GM19043 (cell line): ENCODE data around the gene DERL2.

Experiments
- ATAC-seq: cut with Tn5 transposase; IDR thresholded peaks from one replicate; pipeline ENCODE4 v1.9.1; 2021; ENCODE audit warnings: low read depth; ENCODE audit not compliant: unreplicated experiment

DERL2 gene

DNA sequence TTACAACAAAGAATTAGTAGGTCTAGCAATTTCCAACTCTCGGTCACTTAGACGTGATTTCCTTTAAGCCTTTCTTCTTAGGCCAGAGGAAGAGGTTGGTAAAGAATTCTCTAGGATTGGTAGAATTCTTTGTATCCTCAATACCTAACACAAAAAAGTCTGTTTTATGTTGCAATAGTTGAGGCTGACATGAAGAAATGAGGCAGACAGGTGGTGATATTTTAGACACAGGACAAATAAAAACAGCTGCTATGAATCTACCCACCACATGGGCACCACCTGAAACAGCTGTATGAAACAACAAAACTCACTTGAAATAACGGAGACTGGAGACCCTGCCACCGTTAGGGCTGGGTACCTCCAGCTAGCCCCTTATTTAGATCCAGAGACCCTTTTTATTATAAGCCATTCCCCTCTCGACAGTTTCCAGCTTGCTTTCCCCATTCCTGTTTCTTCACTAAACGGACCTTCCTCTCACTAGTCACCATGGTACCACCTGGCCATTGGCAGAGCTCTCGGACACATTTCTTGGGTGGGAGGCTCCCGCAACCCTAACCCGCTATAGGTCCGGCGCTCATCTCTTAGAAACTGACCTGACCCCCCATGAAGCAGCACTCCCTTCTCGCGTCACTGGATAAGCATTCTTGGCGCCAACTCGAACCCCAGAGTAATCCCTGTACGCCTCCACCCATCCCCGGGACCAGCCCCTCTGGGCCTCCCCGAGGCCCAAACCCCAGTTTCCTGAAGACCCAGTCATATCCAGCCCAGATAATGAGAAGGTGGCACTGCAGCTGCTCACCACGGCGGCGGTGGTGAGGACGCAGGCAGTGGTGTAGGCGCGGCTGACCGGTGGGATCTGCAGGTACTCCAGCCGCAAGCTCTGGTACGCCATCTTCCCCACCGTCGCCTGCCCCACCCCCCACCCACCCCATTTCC is at the start of gene DERL2:
DERL2 (minus strand) TSS at position 909 of the 936 bp plus-strand sequence; CDS start at position 892, 17 bp downstream.
- ATAC-seq, result peak; percentile 13

GRCh38 chr17:5535436-5535835 is 49.5 kb upstream of the DERL2 start:
- no peak for ATAC-seq

- ATAC-seq, result no peak
Observed at GRCh38 chr17:5533486-5534315, 47.7 kb upstream of the DERL2 start.

- no peak for ATAC-seq
Observed at GRCh38 chr17:5532581-5532980, 46.6 kb upstream of the DERL2 start.

GRCh38 chr17:5531085-5531418 is 45.1 kb upstream of the DERL2 start:
- ATAC-seq, result no peak

DNA sequence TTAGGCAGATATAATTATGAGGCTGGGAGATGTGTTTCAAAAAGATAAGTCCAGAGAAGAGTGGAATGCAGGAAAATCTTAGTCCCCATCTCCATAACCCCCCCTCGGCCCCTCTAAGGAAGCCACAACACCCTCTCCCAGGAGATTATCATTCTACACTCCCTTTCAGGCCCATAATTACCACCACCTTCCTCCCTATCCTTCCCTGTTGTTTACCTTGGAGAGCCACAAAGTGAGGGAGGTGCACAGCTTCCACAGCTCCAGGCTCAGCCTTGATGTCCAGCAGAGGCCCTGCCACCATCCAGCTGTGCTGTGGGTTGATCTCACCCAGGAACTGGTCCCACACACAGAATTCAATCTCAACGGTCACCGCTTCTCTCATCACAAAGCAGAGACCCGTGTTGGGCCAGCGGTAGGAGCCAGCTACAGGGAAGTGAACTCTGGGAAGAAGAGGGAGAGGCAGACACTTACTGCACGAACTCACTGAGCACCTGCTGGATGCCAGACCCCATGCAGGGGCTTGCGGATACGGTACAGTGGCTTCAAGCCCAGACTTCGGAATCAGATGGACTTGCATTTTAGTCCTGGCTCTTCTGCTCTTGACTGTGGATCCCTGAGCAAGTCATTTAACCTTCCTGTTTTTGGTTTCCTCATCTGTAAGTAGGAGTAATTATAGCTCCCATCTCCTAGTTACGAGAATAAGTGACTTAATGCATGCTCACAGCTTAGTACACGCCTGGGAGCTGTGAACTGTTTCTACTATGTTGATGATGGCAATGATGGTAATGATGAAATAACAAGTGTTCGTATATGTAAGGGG is 44.5 kb upstream of the DERL2 start:
- ATAC-seq, result no peak

DNA sequence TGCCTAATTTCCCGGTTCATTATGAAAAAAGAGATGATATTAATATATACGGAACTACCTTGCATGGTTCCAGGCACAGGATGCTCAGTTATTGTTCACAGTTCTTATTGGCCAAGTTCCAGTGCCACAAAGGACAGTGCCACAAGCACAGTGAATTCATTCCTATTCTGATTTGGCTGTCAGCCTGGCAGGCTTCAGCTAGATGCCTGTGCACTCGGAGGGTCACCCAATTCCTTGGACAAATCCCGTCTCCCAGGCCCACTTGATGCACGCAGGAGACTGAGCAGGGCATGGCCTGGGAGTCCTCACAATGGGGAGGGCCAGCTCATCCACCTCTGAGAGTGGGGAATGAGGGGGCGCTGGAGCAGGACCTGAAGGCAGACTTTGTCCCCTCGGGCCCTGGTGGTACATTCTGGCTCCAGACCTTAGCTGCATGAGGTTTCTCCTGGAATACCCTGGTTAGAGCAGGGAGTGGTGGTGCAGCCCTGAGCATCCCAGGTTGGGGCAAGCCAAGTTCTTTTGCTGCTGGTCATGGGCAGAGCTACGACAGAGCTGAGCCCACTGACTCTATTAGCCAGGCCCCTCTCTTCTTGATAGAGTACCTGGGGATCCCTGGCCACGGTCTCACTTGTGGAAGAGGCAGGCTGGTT is 41.7 kb upstream of the DERL2 start:
- no peak for ATAC-seq

GRCh38 chr17:5526821-5527598 is 41.0 kb upstream of the DERL2 start:
- no peak for ATAC-seq

- no peak for ATAC-seq
Observed at GRCh38 chr17:5523249-5523648, 37.3 kb upstream of the DERL2 start.

DNA sequence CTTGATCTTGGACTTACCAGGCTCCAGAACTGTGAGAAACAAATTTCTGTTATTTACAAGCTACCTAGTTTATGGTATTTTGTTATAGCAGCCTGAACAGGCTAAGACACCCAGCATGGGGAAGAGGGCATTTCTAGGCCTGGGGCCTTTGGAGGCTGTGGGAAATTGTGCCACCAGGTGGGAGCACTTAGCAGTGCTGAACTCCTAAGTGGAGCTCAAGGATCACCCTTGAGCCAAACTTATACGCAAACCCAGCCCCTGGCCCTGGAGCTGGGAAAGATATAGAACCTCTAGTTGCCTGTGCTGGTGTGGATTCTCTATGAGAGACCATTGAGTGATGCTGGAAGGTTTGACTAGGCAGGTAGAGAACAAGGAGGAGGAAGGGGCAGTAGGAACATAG is 36.5 kb upstream of the DERL2 start:
- ATAC-seq, result no peak

DNA sequence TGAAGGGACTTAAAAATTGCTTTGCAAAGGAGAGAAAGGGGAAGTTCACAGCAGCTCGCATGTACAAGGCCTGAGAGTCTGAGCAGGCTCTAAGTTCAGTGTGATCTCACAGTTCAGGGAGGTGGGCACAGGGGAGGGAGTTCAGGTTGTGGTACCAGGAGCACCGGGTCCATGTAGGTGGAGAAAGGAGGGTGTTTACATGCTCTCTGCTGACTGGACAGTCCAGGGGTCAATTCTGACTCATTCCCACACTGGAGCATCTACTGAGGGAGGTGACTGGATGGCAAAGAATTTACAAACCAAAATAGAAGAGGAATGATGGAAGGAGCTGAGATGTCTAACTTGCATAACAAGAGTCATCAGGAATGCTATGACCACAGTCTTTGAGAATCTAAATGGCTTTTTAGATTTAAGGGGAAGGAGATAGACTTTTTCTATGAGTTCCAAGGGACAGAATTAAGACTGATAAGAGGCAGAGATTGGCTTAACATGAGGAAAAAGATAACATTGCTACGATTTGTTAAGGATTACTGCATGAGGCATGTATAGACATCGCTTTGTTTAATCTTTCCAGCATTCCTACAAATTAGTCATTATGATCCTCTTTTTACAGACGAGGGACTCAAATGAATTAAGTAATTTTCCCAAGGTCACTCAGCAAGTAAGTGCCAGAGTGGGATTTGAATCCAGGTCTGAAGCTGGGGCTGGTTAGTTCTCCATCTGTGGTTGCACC is 30.2 kb upstream of the DERL2 start:
- no peak for ATAC-seq

- no peak for ATAC-seq
Observed at GRCh38 chr17:5514976-5515375, 29.0 kb upstream of the DERL2 start.

GRCh38 chr17:5513628-5514027 is 27.6 kb upstream of the DERL2 start:
- no peak for ATAC-seq

DNA sequence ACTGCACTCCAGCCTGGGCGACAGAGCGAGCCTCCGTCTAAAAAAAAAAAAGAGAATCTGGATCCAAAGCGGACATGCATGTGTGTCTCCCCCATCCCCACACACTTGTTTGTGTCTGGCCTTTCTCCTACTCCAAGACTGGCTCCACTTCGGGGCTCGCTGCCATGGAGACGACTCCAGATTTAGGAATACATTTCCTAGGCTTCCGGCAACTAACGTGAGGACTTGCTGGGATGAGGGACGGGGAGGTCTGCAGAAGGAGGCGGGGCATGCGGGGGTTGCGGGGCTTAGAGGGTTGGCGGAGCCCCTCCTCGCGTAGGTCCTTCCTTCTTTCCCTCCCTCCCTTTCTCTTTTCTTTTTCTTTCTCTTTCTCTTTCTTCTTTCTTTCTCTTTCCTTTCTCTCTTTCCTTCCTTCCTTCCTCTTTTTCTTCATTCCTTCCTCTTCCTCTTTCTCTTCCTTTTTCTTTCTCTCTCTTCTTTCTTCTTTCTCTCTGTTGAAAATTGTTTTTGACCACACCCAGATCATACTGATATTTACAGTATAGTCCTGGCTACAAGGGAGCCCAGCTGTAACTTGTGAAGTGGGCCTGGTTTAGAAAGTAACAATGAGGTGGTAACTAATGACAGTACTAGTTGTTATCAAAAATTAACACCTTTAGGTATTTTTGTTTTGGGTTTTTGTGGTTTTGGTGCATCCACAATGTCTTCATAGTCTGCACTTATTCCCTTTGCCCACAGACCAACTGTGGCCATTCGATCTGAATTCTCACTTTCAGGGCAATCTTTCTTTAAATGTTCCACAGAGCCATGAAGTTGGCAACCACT is 25.6 kb upstream of the DERL2 start:
- no peak for ATAC-seq

DNA sequence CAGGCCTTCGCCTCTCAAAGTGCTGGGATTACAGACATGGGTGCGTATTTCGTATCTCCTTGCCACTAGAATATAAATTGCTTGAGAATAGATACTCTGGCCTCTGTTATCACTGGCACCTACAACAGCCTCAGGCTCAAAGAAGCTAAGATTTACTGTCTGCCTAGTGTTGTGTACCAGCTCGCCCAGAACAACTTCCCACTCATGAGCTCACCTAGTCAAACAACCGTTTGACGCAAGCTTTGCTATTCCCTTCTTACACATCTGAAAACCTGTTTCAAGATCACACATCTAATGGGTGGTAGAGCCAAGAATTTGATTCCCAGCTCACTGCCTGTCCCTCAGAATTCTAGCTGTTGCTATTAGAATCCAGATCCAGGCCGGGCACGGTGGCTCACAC is 24.8 kb upstream of the DERL2 start:
- no peak for ATAC-seq

GRCh38 chr17:5509482-5509881 is 23.5 kb upstream of the DERL2 start:
- ATAC-seq, result no peak

- no peak for ATAC-seq
Observed at GRCh38 chr17:5508810-5509209, 22.8 kb upstream of the DERL2 start.

DNA sequence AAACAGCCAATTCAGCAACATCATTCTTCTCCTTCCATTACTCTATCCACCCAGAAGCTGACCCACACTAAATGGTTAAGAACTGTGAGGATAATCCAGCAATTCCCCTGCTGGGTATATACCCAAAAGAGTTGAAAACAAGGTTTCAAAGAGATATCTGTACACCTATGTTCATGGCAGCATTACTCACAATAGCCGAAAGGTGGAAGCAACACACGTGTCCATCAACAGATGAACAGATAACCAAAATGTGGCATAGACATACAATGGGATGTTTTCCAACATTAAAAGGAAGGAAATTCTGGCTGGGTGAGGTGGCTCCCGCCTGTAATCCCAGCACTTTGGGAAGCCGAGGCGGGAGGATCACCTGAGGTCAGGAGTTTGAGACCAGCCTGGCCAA is 20.3 kb upstream of the DERL2 start:
- ATAC-seq, result no peak
